Measurements from ENCODE around the gene PFN4. TPM values are rescaled to one million over a fixed set of nuclear protein-coding genes. Genes with fewer than 3 reads are reported as not detected.
A peak's percentile ranks its signal among the peaks of the same experiment; 100 is the strongest.
"Not testable (repeated sequence)": the region's sequence is repeated elsewhere in the genome, so short reads cannot be mapped to it uniquely, and the experiment has no call there.

The PFN4 gene
- total RNA-seq, 1 donor from 2014 or later: not detected

GRCh38 chr2:24152413-24153197, 29.5 kb upstream of the PFN4 start:
- no peak for DNase-seq (ENCODE audit: low spot score in 2 of 2)
- H3K36me3 ChIP-seq: peaks cover 5 to 38% of the 10 kb centered on the region in 2 donors

GRCh38 chr2:24147364-24147763, 24.2 kb upstream of the PFN4 start:
- no peak for TF ChIP-seq CTCF (IDR thresholded peaks at IDR 0.05)
- no peak for DNase-seq (ENCODE audit: low spot score in 2 of 2)
- H3K36me3 ChIP-seq: peaks cover 0 to 58% of the 10 kb centered on the region in 2 donors
- H3K4me1 ChIP-seq: no peaks in the 10 kb centered on the region
- H3K27ac ChIP-seq: no peak overlapping the region
- H3K27me3 ChIP-seq: no peaks in the 10 kb centered on the region
- H3K4me3 ChIP-seq: no peak overlapping the region
- peaks cover 4 to 18% of the 10 kb centered on the region in 2 donors for H3K9me3 ChIP-seq
- intact Hi-C loops (cut with DNase I): no loop called here

More at GRCh38 chr2:24152413-24153197, 29.5 kb upstream of the PFN4 start:
- Histone ChIP-seq H3K27me3 (no peaks in the 10 kb centered on the region), H3K27ac (no peak overlapping the region), H3K4me1 (no peaks in the 10 kb centered on the region), H3K9me3 (peaks cover 4 to 7% of the 10 kb centered on the region in 2 donors), H3K4me3 (no peak overlapping the region)
- intact Hi-C loops (cut with DNase I): no loop called here
- TF ChIP-seq CTCF (IDR thresholded peaks at IDR 0.05): no peak

GRCh38 chr2:24140305-24140704, 17.2 kb upstream of the PFN4 start:
- H3K4me1 ChIP-seq; intact Hi-C loops (cut with DNase I); DNase-seq (ENCODE audit: low spot score in 2 of 2); H3K9me3 ChIP-seq; H3K27ac ChIP-seq; H3K4me3 ChIP-seq; H3K27me3 ChIP-seq: not testable (repeated sequence)
- H3K36me3 ChIP-seq: peaks cover 0 to 24% of the 10 kb centered on the region in 2 donors

GRCh38 chr2:24132543-24132942, 9.4 kb upstream of the PFN4 start:
- Histone ChIP-seq H3K27ac (no peak overlapping the region), H3K9me3 (peaks cover 0 to 9% of the 10 kb centered on the region in 2 donors), H3K27me3 (no peaks in the 10 kb centered on the region), H3K4me1 (no peaks in the 10 kb centered on the region), H3K4me3 (no peak overlapping the region), H3K36me3 (peaks cover 0 to 3% of the 10 kb centered on the region in 2 donors)
- intact Hi-C loops (cut with DNase I): no loop called here
- DNase-seq (ENCODE audit: low spot score in 2 of 2): no peak
- no peak for TF ChIP-seq CTCF (IDR thresholded peaks at IDR 0.05)

GRCh38 chr2:24125956-24126355, 2.8 kb upstream of the PFN4 start:
- Histone ChIP-seq H3K27me3 (no peaks in the 10 kb centered on the region), H3K9me3 (no peaks in the 10 kb centered on the region), H3K4me3 (no peak overlapping the region), H3K36me3 (no peaks in the 10 kb centered on the region), H3K27ac (no peak overlapping the region), H3K4me1 (peaks cover 0 to 8% of the 10 kb centered on the region in 2 donors)
- TF ChIP-seq CTCF (IDR thresholded peaks at IDR 0.05): no peak
- intact Hi-C loops (cut with DNase I): loop anchor here (10.0 kb wide), 1 partner anchor 239 kb away; the partner anchor contains the start of gene ITSN2
- no peak for DNase-seq (ENCODE audit: low spot score in 2 of 2)

GRCh38 chr2:24123922-24124580, 917 bp upstream of the PFN4 start:
- H3K27ac ChIP-seq: peak overlapping the region; percentile 92 to 95
- no peak for DNase-seq (ENCODE audit: low spot score in 2 of 2)
- peaks cover 0 to 8% of the 10 kb centered on the region in 2 donors for H3K4me1 ChIP-seq
- intact Hi-C loops (cut with DNase I): loop anchor here (1.0 to 10.0 kb wide), 5 partner anchors 39 to 241 kb away; partner anchors contain the start of genes ATAD2B, FKBP1B, ITSN2 and SF3B6
- H3K9me3 ChIP-seq: no peaks in the 10 kb centered on the region
- H3K27me3 ChIP-seq: no peaks in the 10 kb centered on the region
- peak overlapping the region; percentile 79 to 88 for H3K4me3 ChIP-seq
- no peaks in the 10 kb centered on the region for H3K36me3 ChIP-seq
- no peak for TF ChIP-seq CTCF (IDR thresholded peaks at IDR 0.05)

Data from ascending aorta (tissue), 2 donors.